Measurements from ENCODE around the gene UBA52.
"Not testable (repeated sequence)": the region's sequence is repeated elsewhere in the genome, so short reads cannot be mapped to it uniquely, and the experiment has no call there.

The UBA52 gene

DNA sequence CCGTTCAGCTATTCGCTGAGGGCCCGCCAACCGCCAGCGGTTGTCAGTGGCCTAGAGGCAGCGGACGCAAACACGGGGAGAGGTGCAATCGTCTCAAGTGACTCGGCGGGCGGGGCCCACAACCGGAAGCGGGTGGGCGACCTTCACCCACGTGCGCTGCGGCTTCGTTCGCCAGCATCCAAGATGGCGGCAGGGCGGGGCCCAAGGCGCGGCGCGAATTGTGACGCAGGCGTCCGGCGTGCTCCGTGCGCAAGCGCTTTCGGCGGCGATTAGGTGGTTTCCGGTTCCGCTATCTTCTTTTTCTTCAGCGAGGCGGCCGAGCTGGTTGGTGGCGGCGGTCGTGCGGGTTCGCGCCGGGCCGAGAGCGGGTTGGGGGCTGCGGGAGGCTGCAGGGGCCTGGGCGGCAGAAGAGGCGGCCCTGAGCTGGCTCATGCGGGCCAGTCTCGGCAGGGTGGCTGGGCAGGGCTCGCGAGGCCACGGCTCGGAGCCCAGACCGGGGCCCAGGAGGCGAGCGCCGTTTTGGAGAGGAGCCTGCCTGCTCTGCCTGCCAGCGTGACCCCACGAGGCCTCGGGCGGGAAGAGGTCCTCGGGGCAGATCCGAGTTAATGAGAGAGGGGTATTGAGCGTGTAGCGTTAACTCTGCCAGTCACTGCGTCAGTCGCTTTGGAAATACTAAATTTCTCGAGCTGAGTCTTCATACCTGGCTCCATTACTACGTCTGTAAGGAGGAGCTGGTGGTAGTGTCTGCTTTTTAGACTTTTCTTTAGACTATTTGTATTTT, at the start of gene UBA52:
UBA52 (plus strand) TSS at position 294 of the 781 bp plus-strand sequence. CDS start 1,444 bp downstream, outside the sequence.
- peak; percentile 97 to 99 for DNase-seq (ENCODE audit: extremely low read depth in 1 of 2, low read depth in 1 of 2)

DNA sequence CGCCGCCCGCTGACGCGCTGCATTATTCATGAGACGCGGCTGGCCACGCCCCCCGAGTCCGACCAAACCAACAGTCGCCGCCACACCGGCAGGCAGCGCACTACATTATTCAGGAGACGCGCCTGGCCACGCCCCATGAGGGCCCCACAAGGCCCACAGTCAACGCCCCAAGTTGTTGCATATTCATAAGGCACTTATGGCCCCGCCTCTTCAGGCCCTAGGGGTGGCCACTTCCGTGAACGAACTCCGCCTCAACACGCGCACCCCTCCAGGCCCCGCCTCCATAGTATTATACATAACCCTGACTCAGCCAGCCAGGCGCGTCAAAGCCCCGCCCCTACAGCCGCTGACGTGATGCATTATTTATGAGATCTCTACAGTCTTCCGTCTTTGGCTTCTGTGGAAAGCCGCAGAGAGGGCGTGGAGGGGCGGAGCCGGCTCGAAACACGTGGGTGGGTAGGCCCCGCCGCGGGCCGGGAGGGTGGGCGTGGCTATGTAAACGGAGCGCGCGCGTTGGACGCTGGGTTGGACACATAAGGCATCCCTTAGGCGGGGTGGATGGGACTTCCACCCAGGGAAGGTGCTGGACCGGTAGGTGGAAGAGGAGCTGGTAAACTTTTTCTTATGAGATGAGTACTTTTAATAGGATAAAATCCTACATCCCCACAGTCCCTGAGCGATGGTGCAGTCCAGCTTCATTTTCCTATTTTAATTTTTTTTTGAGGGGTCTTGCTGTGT, 49.4 kb upstream of the UBA52 start:
- peak; percentile 100 for DNase-seq (ENCODE audit: extremely low read depth in 1 of 2, low read depth in 1 of 2)

DNA sequence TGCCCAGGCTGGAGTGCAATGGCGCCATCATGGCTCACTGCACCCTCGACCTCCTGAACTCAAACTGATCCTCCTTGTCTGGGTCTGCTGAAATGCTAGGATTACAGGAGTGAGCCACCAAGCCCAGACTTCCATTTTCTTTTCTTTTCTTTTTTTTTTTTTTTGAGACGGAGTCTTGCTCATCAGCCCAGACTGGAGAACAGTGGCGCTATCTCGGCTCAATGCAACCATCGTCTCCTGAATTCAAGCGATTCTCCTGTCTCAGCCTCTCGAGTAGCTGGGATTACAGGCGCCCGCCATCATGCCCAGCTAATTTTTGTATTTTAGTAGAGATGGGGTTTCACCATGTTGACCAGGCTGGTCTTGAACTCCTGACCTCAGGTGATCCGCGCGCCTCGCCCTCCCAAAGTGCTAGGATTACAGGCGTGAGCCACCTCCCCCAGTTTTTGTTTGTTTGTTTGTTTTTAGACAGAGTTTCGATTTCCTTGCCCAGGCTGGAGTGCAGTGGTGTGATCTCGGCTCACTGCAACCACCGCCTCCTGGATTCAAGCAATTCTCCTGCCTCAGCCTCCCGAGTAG, 48.7 kb upstream of the UBA52 start:
- not testable (repeated sequence) for DNase-seq (ENCODE audit: extremely low read depth in 1 of 2, low read depth in 1 of 2)

DNA sequence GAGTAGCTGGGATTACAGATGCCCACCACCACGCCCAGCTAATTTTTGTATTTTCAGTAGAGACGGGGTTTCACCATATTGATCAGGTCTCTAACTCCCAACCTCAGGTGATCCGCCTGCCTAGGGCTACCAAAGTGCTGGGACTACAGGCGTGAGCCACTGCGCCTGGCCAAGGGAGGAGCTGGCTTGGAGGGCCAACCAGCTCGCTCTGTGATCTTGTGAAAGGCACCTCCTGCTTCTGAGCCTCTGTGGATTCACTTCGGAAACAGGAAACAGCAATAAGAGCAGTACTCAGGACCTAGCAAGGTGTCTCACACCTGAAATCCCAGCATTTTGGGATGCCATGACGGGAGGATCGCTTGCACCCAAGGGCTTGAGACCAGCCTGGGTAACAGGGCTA, 47.8 kb upstream of the UBA52 start:
- no peak for DNase-seq (ENCODE audit: extremely low read depth in 1 of 2, low read depth in 1 of 2)

DNA sequence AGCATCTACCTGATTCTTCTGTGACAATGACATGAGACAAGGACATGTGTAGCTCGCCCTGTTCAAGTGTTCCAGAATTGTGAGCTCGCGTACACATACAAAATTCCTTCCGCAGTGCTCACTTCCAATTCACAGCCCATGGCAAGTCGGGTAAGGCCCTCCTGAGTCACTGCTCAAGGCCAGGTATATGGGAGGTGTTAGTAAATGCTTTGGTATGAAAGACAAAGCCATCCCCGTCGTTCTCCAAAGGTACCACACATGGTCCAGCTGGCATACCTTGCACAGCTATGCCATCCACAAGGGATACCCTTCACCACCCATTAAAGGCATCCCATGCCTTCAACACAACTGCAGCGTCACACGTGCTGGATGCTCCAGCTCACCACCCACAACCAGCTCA, 45.3 kb upstream of the UBA52 start:
- DNase-seq (ENCODE audit: extremely low read depth in 1 of 2, low read depth in 1 of 2) = no peak

DNA sequence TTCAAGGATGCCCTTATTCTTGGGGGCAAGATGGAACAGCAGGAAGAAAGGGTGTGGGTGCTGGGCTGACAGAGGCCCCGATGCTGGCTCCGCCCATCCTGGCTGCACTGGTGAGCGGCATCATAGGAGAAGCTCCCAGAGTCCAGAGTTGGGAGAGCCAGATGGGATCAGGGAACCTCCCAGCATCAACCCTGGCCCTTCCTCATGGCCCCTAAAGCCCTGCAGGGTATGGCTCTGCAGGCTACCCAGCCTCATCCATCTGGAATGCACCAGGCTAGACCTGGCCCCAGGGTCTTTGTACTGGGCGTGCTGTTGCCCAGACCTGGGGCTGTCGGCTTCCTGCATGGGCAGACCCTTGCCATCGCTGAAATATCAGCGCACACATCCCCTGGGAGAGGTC, 41.9 kb upstream of the UBA52 start:
- DNase-seq (ENCODE audit: extremely low read depth in 1 of 2, low read depth in 1 of 2) = no peak

DNA sequence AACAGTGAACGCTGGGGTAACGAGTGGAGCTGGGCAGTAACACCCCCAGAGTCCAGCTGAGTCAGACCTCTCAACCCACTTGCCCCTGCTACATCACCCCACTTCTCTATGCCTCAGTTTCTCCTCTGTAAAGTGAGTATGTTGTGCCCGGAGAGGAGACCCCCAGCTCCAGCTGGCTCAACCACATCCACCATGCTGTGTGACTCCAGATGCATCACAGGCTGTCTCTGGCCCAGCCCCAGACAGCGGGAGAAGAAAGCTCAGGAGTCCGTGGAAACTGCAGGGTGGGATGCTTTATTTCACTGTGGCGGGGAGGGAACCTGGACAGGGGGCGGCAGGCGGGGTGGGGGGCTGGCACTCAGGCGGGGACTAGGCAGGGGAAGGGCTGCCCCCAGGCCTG, 40.2 kb upstream of the UBA52 start:
- DNase-seq (ENCODE audit: extremely low read depth in 1 of 2, low read depth in 1 of 2) = no peak

DNA sequence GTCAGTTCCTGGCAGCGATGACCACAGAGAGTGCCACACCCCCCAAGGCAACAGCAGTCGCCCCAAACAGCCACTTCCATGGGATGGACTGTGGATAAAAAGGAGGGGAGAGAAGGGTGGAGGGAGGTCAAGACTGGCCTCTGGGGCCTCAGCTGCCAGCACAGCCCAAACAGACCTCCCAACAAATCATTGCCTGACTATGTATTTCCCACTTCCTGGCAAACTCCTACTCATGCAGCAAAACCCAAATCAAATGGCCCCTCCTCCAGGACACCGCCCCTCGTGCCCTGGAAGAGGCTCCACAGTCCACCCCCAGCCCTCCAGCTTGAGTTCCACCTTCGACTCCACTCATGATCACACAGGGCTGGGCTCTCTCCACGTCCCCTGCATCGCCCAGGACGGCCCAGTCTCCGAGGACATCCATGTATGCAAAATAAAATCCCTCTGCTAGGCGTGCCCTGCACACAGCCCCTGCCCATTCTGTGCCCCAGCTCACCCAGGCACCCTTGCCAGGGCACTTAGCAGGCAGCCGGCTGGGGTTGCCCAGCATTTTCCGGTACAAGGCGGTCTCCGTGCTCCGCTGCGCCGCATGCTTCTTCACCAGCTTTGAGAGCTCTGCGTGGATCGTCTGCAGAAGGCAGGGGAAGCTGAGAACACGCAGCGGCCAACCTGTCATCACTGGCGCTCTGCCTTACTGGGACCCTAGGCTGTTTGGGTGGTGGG, 39.3 kb upstream of the UBA52 start:
- no peak for DNase-seq (ENCODE audit: extremely low read depth in 1 of 2, low read depth in 1 of 2)

DNA sequence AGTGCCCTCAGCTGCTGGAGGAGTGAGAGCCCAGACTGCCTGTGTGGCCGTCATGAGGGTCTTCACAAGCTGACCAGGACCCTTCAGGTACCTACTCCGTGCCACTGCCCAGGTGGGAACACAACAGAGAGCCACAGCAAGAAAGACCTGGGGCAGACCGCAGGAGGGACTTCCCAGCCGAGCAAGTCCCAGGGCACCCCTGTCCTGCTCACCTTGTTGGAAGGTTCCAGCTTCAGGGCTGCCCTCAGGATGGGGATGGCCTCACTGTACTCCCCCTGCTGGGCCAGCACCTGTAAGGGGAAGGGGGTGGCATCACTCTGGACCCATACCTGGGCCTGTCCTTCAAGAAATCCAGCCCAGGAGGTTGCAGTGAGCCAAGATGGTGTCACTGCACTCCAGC, 38.6 kb upstream of the UBA52 start:
- DNase-seq (ENCODE audit: extremely low read depth in 1 of 2, low read depth in 1 of 2) = no peak

DNA sequence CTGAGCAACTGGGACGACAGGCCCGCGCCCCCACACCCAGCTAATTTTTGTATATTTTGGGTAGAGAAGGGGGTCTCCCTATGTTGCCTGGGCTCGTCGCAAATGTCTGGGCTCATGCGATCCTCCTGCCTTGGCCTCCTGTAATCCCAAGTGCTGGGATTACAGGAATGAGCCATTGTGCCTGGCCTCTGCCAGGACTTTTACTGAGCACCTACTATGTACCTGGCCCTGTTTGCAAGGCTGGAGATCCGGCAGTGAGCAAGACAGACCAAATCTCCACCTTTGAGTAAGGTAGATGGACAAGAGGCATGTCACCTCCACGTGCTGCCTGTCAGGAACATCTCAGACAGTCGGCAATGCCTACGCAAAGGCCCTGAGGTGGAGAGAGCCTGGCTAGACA, 35.2 kb upstream of the UBA52 start:
- DNase-seq (ENCODE audit: extremely low read depth in 1 of 2, low read depth in 1 of 2) = no peak

DNA sequence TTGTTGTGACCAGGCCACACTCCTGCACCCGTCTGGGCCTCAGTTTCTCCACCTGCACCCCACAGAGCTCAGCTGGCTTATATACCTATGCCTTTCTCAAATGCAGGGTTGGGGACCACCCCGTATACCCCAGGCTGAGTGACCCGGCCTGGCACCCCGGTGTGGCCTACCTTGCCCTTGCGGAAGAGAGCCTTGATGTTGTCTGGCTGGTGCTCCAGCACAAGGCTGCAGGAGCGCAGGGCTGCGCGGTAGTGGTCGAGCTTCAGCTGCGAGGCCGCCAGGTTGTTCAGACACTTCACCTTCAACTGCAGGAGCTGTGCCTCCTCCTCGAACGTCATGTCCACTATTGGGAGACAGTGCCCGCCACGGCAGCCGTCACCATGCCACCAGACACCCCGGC, 34.2 kb upstream of the UBA52 start:
- no peak for DNase-seq (ENCODE audit: extremely low read depth in 1 of 2, low read depth in 1 of 2)

DNA sequence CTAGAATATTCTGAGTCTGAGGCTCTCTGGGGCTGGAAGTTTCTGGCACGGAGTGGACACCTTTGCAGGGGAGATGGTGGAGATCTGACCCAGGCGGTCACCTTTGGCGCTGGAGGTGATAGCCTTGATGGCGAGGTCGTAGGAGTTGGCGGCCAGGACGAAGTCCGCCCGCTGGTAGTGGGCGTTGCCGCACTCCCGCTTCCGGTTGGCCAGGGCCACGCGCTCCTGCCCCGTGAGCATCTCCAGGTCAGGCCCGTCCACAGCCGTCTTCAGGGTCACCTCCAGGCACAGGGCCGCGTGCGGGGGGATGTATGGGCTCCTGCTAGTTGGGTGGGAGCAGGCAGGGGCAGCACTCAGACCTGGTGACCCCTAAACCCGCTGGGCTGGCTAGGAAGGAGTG, 33.5 kb upstream of the UBA52 start:
- DNase-seq (ENCODE audit: extremely low read depth in 1 of 2, low read depth in 1 of 2) = no peak

DNA sequence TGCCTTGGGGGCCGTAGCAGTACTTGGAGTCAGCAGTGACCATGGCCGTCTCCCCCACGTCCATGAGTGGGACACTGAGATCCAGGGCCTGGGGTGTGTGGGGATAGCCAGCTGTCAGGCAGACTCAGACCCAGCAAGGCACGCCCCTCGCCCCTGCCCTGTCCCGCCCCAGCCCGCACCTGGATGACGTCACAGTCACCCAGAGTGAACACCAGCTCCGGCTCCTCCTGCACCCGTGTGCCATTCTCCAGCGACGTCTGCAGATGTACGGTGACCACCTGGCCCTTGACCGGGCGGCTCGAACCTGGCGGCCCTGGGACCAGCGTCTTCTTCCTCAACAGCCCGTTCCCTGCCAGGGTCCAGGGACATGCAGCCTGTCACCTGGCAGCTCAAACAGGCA, 32.3 kb upstream of the UBA52 start:
- DNase-seq (ENCODE audit: extremely low read depth in 1 of 2, low read depth in 1 of 2) = no peak

DNA sequence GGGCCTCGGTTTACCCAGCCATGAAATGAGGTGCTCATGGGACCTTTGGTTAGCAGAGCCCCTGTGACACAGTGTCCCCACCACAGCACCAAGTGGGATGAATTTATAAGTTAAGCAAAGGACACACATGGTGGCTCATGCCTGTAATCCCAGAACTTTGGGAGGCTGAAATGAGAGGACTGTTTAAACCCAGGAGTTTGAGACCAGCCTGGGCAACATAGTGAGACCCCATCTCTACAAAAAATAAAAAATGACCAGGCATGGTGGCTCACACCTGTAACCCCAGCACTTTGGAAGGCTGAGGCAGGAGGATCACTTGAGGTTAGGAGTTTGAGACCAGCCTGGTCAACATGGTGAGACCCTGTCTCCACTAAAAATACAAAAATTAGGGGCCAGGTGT, 31.5 kb upstream of the UBA52 start:
- not testable (repeated sequence) for DNase-seq (ENCODE audit: extremely low read depth in 1 of 2, low read depth in 1 of 2)

DNA sequence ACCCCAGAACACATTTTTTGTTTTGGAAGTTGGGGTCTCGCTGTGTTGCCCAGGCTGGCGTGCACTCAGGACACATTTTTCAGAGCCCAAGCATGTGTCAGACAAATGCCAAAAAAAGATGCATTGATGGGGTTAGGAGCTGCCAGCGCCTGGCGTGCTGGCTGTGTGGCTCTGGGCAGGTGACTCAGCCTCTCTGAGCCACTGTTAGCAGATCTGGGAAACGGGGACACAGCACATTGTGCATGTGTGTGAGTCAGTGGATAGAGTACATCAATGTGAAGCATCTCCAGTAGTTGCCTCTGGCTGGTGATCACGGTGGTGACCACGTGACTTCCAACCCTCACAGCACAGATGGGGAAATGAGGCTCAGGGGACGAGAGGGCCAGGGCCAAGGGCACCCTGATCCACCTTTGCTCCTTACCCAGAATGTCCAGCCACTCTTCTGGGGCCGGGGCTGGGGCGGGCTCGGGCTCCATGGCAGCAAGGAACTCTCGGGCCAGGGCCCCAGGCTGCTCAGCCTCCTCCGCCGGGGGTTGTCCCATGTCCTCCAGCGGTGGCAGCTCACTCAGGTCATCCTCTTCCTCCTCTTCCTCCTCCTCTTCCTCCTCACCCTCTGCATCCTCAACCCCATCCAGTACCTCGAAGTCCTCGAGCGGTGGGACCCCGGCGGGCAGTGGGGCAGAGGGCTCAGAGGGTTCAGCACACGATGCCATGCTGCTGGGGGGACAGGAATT, 30.2 kb upstream of the UBA52 start:
- peak in 1 of 2 donors; percentile 29 for DNase-seq (ENCODE audit: extremely low read depth in 1 of 2, low read depth in 1 of 2)

DNA sequence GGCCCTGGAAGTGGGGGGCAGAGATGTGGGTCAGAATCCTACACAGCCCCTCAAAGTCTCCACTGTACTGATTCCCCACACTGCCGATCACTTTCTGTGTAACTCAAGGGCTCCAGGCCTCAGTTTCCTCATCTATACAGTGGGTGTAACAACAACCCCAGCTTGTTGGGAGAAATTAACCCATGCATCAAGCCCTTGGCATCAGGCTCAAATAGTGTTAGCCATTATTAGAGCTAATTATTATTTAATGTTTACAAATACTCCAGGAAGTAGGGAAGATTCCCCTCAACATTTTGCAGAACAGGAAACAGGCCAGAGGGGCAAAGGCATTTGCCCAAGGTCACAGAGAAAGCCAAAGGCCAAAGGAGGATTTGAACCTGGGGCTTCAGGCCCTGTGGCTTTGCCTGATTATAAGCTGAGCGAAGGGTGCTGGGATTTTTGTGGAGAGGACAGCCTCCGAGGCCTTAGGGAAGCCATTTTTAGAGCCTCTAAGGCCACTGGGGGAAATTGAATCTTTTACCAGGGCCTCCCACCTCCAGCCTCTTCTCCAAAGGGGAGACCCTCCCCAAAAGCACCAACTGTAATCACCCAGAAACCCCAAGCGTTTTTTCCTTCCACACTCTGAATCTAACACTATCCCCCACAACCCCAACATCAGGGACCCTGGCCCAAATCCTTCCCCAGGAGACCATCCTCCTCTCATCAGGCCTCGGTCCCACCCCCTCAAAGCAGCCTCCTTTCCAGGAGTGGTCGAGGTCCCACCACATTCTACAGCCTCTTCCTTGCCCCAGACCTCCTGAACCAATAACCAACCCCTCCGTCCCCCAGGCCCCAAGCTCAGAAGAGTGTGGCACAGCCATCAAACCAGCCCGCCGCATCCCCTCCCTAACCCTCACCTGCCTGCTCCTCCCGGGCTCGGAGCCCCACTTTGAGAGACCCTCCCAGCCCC, 29.4 kb upstream of the UBA52 start:
- no peak for DNase-seq (ENCODE audit: extremely low read depth in 1 of 2, low read depth in 1 of 2)

DNA sequence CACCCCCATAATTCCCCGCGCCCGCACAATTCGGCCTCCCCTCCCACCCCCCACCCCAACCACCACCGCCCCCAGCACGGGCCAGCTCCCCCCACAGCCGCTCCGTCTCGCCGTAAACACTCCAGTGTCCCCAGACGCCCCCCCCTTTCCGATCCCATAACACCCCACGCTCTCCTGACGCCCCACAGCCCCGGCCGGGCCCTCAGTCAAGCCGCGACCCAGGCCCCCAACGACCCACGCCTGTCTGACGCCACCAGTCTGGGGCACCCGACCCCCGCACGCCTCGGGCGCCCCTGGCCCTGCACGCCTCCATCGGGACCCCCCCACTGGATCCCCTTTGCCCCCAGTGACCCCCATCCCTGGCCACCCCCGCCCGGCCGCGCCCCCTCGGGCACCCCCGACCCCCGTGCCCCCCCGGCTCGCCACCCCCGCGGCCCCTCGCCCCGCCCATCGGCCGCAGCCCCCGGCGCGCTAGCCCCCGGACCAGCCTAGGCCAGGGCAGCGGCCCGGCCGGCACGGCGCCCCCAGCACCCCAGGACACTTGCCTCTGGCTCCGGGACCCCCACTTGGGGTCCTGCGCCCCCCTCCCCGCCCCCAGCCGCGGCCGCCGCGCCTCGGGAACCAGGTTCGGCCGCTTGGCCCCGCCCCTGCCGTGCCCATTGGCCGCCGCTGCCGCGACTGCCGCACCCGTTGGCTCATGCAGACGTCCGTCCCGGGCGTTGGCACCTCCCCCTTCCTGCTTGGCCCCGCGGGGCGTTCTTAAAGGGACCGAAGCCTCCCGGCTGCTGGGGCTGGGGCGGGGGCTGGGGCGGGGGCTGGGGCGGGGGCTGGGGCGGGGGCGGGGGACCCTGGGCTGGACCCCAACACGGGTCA, 28.5 kb upstream of the UBA52 start, which contains the start of gene FKBP8:
FKBP8 (minus strand) TSS at position 633 of the 873 bp plus-strand sequence. CDS start 1,603 bp downstream, outside the sequence.
- DNase-seq (ENCODE audit: extremely low read depth in 1 of 2, low read depth in 1 of 2) = peak; percentile 86 to 93

DNA sequence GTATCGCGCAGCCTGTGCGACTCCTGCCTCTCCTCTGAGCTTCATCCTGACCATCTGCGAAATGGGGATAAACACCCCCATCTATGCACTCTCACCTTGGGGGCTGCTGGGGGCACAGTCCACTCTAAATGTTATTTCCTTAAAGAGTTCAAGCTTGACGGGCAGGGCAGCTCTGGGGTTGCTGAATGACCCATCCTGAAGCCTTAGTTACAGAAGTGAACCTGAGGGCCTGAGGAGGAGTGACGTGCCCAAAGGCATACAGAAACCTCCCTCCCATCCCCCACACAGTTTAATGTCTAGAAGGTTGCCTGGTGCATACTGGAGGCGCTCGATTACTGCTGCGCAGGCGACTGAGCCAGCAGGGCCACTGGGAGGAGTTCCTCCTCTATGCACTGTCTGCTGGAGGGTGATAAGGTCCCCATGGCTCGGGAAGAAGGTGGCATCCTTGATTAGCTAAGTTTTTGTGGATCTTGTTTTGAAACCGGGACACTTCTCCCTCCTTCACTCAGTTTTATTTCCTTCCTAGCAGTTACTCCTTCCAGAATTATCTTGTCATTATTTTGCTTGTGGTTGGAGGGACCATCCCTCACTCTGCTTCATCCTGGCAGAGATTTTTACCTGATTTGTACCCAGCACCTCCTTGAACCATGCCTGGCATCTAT, 27.7 kb upstream of the UBA52 start:
- DNase-seq (ENCODE audit: extremely low read depth in 1 of 2, low read depth in 1 of 2) = peak in 1 of 2 donors; percentile 72
